HG03439 (cell line): ENCODE results near the gene ANTXRL.
"Not testable (repeated sequence)": the region's sequence is repeated elsewhere in the genome, so short reads cannot be mapped to it uniquely, and the experiment has no call there.

Experiments
- ATAC-seq: cut with Tn5 transposase; IDR thresholded peaks from one replicate; pipeline ENCODE4 v1.9.1; 2021; ENCODE audit warnings: mild to moderate bottlenecking, moderate library complexity; ENCODE audit not compliant: unreplicated experiment

Gene ANTXRL

GRCh38 chr10:46293832-46294640 lies 7.2 kb downstream of the ANTXRL start:
- no peak for ATAC-seq

- ATAC-seq, result no peak
Measured at GRCh38 chr10:46294641-46295220, 7.9 kb downstream of the ANTXRL start.

GRCh38 chr10:46295350-46296010 lies 8.7 kb downstream of the ANTXRL start:
- ATAC-seq, result not testable (repeated sequence)

GRCh38 chr10:46296086-46296485 lies 9.3 kb downstream of the ANTXRL start:
- not testable (repeated sequence) for ATAC-seq

GRCh38 chr10:46296641-46297141 lies 9.9 kb downstream of the ANTXRL start:
- ATAC-seq, result no peak

DNA sequence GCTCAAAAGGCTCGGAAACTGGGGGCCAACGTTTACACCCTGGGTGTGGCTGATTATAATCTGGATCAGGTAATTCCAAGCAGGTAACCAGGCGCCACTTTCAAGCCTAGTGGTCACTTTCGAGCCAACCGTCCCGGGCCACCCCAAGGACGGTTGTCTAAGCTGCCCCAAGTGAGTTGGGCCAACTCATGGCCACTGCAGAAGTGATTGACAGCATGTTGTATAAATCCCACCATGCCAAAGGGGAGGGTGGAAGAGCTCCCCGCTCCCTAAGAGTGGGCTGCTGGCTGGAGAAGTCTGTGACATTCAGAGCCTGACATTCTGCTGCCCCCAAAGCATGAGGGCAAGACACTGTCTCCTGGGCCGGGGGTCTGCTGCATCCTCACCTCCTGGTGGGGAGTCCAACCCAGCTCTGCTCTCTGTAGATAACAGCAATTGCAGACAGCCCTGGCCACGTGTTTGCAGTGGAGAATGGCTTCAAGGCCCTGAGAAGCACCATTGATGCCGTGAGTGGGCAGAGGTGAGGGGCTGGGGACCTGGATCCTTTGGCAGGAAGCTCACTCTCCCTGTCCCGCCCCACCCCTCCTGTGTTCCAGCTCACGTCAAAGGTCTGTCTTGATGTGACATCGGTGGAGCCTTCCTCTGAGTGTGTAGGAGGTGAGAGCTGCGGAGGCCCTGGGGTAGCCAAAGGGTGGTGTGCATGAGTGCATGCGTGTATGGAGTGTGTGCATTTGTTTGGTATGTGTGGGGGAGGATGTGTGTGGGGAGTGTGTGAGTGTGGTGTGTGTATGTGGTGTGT lies 10.8 kb downstream of the ANTXRL start:
- no peak for ATAC-seq

GRCh38 chr10:46298477-46299285 lies 11.9 kb downstream of the ANTXRL start:
- no peak for ATAC-seq

DNA sequence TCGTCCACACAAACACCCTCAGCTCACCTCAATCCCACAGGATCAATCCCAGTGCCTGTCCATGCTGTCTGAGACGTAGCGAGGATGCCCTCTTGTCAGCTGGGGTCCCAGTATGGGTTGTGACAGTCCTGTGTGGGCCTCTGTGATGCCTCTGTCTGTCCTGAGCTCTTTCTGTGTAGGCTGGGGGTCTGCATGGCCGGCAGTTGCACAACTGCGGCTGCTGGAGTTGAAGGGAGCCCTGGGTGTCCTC lies 12.4 kb downstream of the ANTXRL start:
- no peak for ATAC-seq

- no peak for ATAC-seq
Measured at GRCh38 chr10:46299536-46300369, 13.0 kb downstream of the ANTXRL start.

GRCh38 chr10:46300370-46300711 lies 13.5 kb downstream of the ANTXRL start:
- ATAC-seq, result not testable (repeated sequence)

- ATAC-seq, result no peak
Measured at GRCh38 chr10:46301056-46301645, 14.4 kb downstream of the ANTXRL start.

DNA sequence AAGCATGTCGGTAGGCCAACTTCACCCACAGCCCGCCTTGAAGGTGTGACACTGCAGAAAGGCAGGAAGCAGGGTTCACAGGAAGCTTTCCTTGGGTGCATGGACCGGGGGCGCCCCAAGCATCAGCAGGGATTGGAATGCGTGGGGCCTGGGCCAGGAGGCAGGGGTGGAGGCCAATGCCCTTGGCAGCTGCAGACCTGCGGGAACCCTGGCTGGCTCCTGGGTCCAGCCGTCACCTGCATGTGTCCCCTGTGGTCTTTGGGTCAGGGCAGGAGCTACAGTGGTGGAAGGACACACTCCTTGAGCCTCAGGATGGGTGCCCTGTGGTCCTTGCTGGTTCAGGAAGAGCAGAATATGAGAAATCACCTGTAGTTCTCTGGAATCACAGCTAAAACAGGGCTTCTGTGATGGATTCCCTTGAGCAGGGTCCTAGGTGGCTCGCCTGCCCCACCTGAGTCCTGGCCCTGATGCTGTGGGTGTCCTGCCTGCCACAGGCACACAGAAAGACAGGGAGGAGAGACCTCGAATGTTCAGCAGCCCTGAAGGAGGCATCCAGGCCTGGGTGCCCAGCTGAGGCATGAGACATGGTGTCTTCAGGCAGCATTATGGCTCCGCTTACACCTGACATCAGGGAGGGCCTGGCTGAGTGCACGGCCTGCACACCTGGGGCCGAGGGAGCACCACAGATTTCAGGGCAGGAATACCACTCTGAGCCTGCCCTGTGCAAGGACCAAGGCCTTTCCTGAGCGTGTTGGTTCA lies 15.1 kb downstream of the ANTXRL start:
- no peak for ATAC-seq

- not testable (repeated sequence) for ATAC-seq
Measured at GRCh38 chr10:46302765-46303352, 16.1 kb downstream of the ANTXRL start.

GRCh38 chr10:46304062-46304461 lies 17.3 kb downstream of the ANTXRL start:
- ATAC-seq, result no peak

- ATAC-seq, result not testable (repeated sequence)
Measured at GRCh38 chr10:46304671-46305070, 17.9 kb downstream of the ANTXRL start.

DNA sequence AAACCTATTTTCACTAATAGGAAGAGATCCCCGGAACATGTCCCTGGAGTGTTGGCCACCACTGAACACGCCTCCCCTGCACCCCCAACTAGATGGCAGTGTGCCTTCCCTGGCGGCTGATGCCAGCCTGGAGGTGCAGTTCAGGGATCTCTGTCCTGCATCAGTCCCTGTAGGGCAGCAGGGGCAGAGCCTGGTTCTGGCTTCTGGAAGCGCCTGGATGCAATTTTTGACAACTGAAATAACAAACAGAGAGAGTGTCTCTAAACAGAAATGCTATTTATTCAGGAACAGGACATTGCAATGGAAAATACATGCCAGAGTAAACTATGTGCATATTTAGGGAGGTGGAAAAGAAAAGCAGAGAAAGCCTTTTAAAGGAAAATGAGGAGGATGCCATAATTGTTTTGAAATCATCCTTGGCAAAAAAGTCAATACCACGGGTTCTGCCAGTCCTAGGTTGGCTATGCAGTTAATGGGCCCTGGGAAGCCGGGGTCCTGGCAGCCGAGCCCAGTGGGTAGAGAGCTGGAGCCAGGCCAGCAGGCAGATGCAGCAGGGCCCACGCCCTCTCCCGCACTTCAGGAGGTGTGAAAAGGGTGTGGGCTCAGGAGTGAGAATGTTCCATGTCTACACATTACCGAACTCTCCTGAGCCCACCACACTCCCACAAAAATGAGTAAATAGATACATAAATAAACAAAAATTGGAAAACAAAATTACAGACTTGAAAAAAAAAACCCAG lies 18.5 kb downstream of the ANTXRL start:
- ATAC-seq, result no peak

- ATAC-seq, result no peak
Measured at GRCh38 chr10:46305986-46306385, 19.2 kb downstream of the ANTXRL start.
